ENCODE results near the gene ARMH3.

The ARMH3 gene

DNA sequence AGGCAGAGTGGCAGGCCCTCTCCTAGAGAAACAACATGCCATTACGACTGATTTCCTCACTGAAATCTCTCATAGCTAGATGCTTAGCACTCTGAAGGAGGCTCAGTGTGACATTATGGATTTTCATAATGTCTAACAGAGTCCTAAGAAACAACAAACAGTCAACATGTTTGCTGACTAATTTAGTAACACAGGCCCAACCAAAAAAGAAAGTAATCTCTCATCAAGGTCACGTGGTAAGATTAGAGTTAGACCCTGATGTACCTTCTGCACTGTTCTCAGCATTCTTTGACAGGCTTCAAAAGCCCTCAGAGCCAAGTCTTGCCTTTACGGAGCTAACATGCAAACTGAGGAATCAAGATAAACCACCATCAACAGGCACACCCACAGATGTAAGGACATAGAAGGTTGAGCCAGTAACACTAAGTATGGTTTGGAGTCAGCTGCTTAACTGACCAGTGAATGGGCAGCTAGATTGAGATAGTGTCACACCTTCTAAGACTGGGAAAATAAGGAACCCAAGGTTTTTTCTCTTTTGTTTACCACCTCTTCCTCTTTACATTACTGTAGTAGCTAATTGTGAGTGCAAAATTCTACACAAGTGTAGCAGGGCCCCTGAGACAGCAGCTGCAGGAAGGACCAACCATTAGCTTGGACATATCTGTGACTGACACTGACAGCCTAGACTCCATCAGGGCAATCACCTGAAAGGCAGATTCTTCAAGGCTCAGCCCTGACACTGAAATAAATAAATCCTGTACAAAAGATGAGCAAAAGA, 197.1 kb downstream of the ARMH3 start:
- DNase-seq = no peak

DNA sequence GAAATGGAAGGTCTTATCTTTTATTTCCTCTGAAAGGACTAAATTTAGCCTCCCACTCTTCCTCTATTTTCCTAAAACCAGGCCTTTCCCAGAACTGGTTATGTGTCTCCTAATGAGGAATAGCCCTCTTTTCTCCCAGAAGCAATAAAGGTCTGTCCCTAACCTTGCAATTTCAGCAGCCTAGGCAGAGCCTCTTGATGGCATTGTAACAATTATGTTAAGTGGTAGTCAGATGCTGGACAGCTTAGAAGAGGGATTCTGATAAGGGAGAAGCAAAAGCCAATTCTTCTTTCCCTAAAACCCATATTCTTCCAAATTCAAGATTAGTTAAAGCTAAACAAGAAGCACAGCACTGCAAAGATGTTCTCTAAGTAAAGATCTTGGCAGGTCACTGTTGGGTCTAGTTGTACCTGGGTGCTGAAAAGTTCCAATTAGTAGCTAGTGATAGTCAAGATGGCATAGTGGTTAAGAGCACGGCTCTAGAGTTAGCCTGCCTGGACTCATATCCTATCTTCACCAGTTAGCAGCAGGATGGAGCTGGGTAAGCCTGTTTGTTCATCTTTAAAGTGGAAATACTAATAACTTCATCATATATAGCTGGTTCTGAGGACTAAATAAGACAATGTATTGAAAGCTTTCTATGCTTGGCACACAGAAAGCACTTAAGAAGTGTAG, 198.0 kb downstream of the ARMH3 start:
- DNase-seq = no peak

DNA sequence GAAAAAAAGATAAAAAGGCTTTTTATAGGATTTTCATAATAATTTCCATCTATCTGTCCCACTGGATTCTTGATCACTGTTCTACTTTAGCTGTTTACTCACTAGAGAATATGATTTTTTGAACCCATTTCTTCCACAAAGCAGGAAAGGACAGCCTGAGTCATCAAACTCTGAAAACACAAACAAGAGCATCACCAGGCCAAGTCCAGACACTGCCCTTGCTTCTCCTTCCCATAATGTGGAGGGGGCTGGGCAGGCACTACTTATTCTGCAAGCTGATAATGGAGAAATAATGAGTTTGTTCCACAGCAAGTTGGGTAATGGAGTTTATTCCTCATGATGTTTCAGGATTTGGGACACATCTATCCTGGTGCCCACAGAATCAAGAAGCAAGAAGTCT, 199.3 kb downstream of the ARMH3 start:
- no peak for DNase-seq

DNA sequence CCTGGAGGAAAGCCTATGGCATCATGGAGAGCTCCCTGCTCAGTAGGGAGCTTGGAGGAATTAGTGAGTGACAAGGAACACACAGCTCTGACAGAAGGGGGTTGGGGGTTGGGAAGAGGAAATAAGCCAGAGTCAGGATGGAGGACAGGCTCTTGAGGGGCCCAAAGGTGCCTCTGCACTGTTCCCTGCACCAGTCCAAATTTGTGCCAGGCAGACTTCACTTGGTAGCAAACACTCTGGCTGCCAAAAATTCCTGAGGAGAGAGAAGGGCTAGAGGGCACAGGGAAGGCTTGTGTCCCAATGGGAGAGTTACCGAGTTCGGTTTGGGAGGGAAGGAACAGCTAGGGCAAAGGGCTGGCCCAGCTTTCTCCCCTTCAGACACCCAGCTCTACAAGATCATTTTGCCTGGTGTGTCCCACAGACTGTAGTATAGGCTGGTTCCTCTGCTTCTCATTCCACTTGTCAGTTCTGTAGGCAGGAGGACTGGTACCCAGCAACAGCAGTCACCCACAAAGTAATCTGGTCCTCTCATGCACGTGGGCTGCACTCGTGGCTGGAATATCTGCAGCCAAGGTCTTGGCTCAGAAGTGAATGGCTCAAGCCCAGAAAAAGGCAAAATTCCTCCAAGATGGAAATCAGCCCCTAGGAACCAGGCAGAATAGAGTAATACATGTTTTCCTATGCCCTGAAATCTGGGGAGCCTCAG, 204.4 kb downstream of the ARMH3 start:
- peak in 8 of 51 donors; percentile 9 to 26 (median 19) for DNase-seq

DNA sequence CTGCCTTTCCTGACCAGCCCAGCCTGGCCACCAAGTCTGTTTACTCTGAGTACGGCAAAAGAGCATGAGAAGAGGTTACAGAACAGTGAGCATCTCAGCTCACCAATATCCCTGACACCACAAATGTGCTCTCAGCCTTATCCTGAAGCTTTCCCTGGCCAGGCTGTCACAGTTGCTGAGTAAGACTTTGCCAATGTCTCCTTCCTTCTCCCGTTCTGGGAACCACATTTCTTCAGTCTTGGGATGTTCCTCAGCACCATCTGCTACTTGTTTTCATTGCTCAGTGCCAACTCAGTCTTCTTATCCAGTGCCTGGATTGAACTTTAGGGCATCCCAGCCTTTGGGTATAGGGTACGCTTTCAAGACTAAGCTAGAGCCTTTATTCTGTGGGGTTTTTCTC, 205.2 kb downstream of the ARMH3 start:
- DNase-seq = no peak

DNA sequence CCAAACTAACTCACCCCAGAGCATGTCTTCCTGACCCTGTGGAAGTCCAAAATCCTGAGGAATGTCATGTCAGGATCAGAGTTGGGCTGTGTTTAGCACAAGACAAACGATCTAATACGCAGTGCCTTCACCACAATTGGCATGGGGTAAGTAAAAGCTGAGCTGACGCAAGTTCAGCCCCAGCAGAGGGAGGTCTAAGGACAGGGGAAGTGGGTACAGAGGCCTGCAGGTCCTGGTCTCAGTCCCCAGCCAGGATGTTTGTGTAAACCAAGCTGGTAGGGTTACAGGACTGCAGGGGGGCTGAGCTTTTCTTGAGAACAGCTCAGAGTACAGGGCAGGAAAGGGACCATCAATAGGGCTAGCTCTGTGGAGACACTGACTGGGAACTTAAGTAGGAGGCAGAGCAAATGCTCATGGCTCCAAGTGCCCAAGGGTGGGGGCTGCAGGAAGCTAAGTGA, 207.1 kb downstream of the ARMH3 start:
- no peak for DNase-seq

DNA sequence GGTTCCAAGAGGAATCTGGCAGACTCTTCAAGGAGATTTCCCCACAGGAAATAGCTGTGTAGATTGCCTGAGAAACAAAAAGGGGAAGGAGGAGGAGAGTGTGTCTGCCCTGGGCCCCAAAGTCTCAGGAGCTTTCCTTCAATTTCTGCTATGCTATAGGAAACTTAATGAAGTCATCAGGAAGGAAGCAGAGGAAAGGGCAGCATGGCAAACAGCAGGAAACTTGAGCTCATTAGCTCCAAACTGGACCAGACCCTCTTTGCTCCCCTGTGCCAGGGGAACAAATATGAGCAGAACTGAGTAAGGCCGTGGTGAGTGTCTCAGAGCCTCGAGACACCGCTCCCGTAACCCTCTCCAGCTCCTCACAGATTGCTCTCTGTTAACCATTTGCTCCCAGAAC, 207.6 kb downstream of the ARMH3 start:
- no peak for DNase-seq

DNA sequence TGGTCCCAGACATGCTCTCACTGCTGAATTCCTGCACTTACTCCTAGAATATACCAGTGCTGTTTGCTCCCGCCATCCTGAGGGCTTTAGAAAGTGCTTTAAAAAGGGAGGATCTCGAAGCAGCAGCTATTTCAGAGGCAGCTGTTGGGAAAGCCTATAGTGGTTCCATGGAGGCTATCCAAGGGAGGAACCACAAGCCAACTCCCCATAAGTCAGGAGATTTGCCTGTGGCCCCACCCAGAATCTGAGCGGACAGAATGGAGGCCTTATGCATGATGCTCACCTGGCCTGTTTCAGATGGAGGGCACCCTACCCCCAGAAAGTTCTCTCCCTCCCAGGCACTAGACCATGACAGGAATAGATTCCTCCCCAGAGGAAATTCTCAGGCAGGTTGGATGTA, 210.1 kb downstream of the ARMH3 start:
- DNase-seq = no peak

DNA sequence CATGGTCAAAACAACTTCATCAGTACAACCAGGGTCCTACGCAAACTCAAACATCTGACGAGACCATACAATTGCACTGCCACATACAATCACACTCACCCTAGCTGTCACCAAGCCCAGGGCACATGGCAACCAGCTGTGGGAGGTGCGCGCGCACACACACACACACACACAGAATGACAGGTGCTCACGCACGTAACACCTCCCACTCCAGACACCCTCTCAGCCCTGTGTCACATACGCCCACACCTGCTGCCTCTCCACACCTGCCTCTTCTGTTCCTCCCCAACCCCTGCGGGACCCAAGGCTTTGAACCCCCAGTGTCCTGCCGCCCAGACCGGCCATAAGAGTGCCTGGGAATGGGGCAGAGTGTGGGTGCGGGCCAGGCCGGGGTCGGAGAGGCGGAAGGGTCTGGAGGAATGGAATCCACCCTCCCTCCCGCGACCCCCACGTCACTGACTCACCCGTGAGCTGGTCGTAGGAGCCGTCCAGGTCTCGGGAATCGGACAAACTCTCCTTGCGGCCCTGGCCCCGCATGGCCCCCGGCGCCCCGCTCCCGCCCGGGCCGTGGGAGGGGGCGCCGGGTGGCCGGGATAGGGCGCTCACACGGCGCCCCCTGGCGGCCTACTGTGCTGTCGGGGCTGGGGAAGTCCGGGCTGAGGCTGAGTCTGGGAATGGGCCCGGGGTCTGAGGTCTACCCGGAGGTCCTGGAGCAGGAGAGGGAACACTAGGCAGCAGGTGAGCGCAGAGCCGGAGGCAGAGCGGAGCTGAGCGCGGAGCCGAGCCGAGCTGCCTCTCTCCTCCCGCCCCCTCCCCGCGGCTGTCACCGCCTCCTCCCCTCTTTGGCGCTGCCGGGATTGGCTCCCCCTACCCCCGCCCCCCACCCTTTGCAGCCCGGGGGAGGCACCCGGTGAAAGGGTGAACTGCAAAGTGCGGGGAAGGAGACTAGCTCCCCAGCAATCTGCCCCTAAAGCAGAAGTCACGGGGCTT, 212.6 kb downstream of the ARMH3 start, which contains the start of gene KCNIP2:
Gene KCNIP2, minus strand, starts transcription at position 769 of the 990 bp plus-strand sequence. Its CDS starts 232 bp downstream, at position 537.
- DNase-seq = peak in 26 of 51 donors; percentile 7 to 70 (median 38)

DNA sequence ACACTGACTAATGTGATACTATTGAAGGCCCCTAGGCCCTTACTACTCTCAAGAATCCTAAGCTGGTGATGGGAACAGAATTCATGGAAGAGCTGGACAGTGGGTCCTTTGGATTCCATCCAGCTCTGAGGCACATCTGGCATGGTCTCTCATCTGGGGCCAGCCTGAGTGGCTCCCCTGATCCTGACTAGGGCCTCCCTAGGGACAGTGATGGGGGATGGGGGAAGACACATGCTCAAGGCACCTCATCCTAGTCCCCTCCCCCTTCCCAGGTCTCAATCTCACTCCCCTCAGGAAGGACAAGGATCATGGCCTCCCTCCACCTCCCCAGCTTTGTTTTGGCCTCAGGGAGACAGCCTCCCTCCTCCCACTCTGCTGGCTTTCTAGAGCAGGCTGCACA, 214.1 kb downstream of the ARMH3 start:
- DNase-seq = no peak

DNA sequence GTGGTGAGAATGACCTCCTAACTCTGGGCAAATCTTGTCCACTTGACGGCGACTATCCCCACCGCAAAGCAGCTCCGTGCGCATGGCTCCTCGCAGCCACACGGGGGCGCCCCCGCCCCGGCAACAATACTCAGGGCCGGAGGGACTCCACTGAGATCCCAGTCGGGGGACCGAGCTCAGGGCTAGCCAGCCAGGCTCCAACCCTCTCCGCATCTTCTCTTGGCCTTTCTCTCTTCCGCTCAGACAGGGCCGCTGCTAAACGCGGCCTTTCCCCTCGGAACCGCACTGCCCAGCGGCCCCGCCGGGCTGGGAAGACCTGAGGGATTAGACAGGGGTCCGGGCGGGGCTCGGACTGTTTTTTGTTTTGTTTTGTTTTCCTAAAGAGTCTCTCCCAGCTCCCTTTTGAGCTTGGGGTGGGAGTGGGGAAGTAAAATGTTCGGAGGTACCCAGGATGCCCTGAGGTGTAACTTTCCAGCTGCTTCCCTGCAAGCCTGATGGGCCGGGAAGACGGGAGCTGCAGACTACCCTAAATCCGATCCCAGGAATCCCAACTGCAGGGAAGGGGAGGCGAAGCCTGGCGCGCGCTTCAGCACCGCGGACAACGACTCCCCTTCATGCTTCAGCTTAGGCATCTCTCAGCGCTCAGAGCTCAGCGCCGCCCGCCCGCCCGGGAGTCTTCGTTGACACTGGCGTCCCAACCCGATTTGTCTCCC, 215.1 kb downstream of the ARMH3 start:
- peak in 49 of 51 donors; percentile 28 to 87 (median 78) for DNase-seq

DNA sequence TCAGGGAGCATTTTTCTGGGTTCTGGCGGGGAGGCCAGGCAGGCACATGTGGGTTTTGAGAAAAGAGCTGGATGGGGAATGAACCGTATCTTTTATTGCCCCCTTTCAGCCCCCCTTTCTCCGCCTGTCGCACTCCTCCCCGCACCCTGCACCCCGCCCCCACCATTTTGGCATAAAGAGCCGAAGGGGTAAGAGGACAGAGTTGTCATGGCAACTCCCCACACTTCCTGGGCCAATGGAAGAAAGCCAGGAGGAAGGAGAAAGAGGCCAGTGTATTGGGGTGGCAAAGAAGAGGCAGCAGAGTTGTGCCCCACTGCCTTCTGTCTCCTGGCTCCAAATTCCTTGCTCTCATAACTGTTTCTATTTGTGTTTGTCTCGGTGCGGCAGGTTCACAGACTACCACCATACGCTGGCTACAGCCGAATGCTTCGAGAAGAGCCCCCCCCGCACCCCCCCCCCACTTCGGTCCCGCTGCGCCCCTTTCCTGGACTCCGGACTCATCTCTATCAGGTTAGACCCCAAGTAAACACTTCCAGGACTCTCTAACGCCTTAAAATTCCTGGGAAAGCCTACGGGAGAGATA, 215.8 kb downstream of the ARMH3 start:
- peak in 32 of 51 donors; percentile 32 to 78 (median 50) for DNase-seq

DNA sequence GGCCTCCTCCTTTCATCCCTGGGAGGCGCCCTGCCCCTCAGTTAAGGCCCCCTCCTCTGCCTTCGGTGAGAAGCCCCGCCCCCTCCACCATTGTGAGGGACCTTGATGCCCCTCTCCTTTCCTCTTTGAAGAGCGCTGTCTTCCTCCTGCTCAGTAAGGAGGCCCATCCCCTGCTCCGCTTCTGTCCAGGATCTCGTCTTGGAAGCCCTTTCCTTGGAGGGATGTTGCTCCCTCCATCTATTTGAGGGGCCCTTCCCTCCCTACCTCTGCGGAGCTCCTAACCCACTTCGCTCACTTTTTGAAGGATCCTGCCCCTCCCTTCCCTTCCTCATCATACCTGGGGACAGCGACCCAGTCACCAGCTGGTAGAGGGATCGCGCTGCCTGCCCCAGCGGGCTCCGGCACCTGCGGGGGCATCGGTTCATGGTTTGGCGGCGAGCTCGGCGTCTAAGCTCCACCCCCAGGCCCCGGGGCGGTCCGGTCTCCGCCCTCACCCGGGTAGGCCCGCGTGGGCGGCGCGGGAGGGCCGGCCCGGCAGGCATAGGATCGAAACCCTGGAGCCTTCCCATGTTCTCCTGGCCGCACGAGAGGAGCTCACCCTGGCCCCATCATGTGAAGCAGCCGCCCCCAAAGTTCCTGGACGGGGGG, 216.4 kb downstream of the ARMH3 start:
- DNase-seq = peak in 34 of 51 donors; percentile 12 to 72 (median 46)

DNA sequence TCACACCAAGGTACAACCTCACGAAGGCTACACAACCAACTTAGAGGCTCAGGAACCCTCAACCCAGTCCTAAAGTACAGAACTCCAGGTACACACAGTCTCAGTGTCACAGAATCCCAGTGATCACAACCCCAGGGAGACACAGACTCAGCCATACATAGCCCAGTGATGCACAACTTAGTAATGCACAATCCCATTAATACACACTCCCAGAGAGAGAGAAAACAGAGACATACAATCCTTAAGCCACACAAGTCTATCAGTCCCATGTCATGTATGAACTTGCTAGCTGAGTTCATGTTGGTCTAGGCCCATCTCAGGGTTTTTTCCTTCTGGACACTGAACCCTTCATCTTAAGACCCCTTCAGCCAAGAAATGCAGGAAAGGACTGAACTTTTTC, 217.0 kb downstream of the ARMH3 start:
- no peak for DNase-seq

DNA sequence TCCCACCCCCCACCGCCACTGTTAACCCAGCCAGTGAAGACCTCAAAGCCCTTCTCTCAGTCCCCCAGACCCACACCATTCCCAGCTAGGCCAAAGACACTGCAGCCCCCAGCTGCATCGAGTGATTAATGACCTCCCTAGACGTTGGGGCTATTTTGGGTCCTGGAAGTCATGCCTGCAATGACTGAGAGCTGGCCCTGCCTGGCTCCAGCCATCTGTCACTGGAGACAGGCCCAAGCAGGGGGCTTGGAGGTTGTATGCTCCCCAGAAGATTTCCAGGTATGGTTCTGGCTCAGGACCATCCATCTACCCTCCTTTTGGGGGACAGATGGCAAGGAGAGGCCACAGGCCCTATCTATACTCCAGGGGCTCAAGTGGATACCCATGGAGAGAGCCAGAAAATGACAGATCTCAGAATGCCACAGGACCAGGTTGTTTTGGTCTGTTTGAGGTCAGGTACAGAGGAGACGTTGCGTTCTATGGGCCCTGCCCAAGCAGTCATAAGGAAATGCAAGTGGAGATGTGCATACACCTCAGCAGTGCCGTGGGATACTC, 217.5 kb downstream of the ARMH3 start:
- DNase-seq = no peak

DNA sequence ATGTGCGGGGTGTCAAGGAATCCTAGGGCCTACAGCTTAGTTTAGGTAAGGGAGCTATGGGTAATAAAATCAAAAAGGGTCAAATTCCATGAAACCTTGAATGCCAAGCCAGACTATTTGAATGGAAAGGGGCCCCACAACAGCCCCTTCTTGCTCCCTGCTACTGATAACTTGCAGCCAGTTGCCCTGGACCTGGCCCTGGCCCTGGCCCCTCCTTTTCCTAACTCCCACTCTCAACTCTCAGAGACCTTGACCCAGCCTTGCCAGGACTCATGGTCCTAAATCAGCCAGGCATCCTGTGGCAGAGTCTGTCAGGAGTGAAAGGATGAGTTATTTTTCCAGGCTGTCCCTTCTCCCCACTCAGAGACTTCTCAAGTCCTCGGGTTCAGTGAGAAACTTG, 218.2 kb downstream of the ARMH3 start:
- DNase-seq = no peak

DNA sequence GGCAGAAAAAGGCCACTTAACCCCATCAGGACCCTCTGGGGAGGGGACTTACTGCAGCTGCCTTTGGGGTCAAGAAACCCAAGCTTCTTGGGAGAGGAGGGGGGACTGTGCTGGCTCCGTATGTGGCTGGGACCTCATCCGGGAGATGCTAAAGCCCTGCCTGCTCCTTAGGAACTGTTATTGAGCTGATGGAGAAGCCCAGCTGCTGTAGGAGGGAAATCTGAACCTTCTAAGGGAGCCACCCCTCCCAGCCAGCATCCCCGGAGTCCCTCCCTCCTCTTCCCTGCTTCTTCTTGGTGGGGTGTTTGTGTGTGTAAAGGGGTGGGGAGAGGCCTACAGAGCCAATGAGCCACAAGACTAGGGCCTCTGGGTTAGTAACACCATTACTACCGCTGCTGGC, 220.6 kb downstream of the ARMH3 start:
- DNase-seq = no peak

DNA sequence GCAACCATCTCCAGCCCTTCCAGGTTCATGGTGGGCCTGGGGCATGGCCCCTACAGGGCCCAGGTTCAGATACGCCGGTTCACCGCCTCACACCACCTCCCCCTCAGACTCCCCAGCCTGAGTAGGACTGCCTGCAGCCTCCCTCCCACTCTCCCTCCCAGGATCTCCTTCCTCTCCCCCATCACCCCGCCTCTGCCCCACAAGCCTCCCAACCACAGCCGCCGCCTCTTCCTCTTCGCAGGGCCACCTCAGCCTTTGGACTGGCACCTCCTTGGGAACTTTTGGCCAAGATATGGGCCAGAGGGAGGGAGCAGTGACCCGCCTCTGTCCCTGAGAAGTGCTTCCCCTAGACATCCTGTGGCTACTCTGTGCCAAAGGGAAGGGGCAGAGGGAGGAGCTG, 221.6 kb downstream of the ARMH3 start:
- no peak for DNase-seq

DNA sequence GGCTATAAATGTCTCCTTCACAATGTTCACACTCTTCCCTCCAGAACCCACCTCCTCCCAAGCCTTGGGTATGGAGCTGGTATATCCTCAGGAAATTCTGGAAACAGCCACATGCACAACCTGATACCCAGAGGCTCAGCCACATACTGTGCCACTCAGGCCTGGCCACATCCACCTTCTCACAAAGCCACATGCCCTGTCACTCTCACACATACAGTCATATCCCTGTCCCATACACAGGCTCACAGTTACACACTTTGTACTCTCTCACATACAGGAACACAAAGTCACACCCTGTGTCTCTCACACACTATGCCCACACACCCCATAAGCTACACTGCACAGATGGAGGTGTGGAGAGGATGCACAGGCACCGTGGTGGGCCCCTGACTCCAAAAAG, 222.5 kb downstream of the ARMH3 start:
- no peak for DNase-seq

All from hypothalamus (tissue), 51 donors.